IPS-18c (cell line): ENCODE measurements around the gene DPT.

Experiments used
- H3K4me3 ChIP-seq: 2 replicates; pipeline ENCODE4 v1.7.0; 2013; ENCODE audit warnings: low read depth, mild to moderate bottlenecking, low read length, moderate library complexity; ENCODE audit not compliant: insufficient read depth
- H3K9me3 ChIP-seq: one replicate; pipeline ENCODE4 v1.6.1; 2013; ENCODE audit warnings: mild to moderate bottlenecking, low read length, moderate library complexity; ENCODE audit not compliant: control insufficient read depth, insufficient read depth

Gene DPT

DNA sequence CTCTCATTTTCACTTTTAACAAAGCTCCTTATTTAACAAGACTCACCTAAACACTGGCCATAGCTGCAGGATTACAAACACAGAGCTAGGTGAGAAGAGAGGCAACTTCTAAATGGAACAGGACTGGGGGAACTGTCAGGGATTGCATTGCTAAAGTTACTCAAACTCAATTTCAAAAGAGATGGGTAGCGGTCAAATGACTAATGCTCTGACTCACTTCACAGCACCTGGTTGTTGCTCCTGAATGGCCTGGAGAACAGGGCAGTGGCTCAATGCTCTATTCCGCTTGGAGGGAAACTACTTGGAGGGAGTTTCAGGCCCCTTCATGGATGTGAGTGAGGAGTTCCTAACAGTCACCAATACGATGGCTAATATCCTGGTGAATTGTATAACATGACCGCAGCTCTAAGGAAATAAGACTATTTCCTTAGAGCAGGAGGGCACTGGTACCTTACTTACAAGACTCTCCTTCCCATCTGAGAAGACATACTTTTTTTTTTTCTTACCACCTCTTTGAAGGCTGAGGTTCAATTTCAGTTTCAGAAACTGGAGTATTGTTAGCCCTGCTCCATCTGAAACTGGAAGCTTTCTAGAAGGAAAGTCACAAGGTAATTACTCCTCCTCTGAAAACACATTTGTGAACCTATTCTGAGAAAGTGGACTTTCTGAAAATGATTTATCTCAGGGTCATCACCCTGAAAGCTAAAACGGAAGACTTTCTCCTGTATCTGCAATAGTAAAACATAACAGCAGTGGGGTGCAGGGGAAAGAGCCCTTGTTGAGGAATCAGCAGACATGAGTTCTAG is 9.5 kb downstream of the DPT start:
- Histone ChIP-seq H3K4me3 (no peak overlapping the region), H3K9me3 (no peaks in the 10 kb centered on the region)

DNA sequence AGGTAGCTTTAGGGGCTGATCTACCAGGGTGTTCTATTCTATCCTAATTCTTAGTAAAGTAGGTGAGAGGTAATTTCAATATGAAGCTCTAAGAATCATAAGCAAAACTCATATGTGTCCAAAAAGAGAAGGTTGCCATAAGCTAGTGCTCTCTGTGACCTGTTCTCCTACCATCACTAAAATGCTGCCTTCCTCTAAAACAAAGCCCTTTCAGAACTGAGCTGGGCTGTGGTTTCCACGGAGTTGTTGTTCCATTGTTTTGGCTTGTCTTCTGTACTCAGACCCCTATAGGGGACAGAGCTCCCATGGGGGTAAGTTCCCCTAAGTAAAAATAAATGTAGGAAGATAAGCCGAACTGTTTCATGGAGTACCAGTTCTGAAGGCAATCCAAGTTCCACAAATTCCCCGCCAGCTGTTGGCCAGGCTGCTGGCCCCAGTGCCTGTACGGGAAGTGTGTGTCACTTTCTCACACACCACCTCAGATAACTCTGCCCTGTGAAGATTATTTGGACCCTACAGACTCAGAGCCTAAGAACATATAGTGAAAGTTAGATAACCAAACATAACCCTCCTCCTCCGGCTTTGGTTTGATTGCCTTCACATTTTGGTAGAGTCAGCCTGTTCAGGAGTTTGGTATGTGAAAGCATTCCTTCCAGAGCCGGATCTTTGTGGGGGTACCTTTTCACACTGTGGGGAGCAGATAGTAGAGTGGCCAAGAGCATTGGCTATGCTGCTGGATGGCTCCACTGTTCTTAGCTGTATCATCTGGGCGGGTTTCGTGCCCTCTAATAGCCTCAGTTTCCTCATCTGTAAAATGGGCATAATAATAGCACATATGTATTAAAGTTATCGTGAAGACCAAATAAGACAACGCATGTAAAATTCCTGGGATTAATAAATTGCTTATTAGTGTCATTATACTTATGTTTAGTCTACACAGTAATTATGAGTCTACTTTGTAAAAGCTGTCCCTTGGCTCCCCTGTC is 10.8 kb downstream of the DPT start:
- no peaks in the 10 kb centered on the region for H3K9me3 ChIP-seq
- no peak overlapping the region for H3K4me3 ChIP-seq

DNA sequence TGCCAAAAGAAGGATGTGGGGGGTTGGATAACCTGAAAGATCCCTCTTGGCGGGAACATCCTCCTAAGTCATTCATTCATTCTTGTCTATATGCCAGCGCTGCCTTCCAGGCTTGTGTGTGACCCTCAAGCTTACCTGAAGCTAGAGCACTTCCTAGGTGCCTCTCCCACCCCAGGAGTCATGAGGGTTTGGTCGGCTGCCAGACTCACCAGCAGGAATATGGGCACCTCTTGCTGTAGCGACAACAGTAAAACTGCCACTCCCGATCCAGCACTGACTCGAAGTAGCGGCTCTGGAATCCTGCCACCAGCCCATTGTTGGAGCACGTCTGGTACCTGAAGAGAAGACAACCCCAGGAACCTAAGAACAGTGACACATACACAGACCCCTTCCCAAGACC is 15.0 kb downstream of the DPT start:
- Histone ChIP-seq H3K9me3 (no peaks in the 10 kb centered on the region), H3K4me3 (no peak overlapping the region)

DNA sequence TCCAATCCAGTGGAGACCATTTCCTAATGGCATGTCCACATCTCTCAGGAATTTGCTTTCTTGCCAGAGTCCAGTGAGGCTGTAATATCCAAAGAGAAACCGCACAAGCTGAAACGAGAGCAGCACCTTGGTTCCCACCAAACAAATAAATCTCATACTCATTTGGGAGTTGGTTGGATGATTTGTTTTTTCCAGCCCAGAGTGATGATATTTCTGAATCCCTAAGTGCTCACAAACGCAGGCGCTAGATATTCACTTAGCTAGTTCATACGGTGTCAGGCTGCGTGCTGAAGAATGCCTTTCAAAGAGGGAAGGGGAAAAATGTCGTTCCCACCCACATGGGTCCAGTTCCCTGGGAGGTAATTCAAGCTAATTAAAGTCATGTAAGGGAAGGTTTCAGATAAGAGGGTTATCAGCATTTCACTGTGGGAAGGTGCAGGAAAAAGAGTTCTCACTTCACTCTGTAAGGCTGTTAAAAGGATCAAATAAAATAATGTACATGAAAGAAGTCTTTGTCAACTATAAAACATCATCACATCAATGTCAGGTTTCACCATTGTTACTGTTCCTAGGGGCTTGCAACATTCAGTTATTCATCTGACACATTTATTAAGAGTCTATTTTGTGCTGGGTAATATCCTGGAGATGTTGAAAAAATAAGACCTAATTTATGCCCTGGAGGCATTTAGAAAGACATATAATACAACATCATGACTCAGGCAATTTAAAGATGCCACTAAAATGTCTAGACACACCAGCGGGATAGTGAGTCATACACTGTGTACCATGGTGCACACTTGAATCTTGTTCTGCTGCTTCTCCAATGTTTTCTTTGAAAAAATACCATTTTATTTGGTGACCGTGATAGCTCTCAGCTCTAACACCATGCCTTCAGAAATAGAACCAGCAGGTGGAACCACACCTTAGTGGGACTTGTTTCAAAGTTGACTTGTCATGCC is 19.3 kb downstream of the DPT start:
- H3K9me3 ChIP-seq: no peaks in the 10 kb centered on the region
- no peak overlapping the region for H3K4me3 ChIP-seq

DNA sequence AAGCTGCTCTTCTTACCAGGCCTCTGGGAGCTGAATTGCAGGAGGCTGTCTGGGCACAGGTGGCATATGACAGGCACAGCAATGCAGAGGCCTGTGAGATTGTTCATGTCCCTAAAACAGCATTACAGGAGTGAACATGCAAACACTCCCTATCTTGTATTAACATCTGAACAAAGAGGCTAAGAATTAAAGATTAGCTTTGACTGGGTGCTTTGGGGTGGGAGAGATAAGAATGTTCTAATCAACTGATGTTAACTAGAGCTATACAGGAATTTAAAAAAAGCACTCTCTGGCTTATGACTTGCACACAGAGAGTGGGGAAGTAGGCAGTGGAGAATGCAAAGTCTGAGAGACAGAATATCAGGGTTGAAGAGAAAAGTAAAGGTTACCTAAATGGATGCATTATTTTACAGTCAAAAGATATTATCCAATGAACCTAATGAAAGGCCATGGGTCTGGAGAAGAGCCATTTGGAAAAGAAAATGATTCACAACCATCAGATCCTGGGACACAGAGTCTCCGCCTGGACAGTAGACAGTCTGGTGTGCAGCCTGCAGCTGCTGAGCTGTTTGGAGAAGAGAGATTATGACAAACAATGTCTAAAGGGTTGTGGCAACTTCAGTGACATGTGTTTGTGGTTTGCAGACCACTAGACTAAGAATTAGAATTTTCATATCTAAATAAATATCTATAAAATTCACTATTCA is 20.2 kb downstream of the DPT start:
- H3K4me3 ChIP-seq: no peak overlapping the region
- H3K9me3 ChIP-seq: no peaks in the 10 kb centered on the region

DNA sequence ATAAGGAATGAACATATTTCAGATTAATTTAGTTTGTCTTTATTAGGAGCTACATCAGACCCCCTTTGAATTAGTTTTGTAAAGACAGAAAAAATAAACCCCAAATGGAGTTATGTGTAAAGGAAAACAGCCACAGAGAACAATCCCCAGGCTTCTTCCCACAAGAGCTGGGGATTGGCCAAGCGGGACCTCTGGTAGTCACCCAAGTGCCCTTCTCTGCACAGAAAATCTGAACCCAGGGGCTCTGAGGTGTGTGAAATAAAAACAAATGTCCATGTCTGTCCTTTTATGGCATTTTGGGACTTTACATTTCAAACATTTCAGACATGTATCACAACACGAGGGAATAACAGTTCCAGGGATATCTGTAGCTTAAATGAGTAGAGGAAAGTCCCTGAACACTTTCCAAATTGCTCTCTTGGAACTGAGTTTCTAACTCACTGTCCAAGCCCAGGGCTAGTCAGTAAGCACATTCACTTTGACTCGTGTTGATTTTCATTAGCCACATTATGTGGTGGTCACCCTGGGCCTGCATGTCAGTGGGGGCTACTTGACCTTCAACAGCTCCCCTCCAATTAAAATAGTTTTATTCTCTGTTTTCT is 22.5 kb downstream of the DPT start:
- Histone ChIP-seq H3K9me3 (no peaks in the 10 kb centered on the region), H3K4me3 (no peak overlapping the region)

DNA sequence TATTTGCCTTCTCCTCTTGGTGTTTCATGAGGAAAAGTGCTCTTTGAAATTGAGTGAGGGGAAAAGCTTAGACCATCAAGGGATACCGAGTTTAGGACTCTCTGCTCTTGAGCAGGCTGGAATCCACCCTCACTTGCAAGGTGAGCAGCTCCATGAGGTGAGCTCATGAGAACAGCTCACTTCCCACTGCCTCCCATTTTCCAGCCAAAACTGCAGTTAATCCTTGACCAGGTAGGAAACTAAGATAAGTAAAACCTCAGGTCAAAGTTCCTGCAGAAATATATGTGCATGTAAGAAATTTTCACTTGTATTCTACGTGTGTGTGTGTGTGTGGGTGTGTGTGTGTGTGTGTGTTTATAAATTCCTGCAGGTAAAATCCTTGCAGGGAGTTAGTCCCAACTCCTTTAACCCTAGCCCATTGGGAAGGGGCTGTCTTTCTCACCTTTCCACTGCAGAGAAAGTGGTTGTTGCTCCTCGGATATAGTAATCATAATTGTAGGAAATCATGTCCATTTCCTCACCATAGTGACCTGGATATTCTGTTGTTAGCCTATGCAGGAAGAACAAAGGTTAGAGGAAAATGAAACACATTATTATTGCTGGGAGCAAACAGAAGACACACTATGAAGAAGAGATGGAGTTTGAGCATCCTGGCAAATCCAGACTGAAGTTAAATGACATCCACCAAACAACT is 28.3 kb downstream of the DPT start:
- no peak overlapping the region for H3K4me3 ChIP-seq
- H3K9me3 ChIP-seq: no peaks in the 10 kb centered on the region

DNA sequence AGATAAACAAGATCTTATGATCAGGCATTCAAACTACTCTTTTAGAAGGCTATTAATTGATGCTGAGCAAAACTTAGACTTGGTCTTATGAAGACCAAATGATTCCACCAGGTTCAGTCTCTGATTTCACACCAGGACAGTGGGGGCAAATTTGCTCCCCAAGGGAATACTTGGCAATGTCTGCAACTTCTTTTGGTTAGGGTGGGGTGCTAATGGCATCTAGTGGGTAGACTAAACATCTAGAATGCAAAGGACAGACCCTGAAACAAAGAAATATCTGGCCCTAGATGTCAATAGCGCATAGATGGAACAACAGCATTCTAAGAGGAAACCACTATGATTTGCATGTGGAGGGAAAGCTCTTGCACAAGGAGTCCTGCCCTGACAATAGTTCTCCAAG is 30.6 kb downstream of the DPT start:
- no peak overlapping the region for H3K4me3 ChIP-seq
- no peaks in the 10 kb centered on the region for H3K9me3 ChIP-seq

DNA sequence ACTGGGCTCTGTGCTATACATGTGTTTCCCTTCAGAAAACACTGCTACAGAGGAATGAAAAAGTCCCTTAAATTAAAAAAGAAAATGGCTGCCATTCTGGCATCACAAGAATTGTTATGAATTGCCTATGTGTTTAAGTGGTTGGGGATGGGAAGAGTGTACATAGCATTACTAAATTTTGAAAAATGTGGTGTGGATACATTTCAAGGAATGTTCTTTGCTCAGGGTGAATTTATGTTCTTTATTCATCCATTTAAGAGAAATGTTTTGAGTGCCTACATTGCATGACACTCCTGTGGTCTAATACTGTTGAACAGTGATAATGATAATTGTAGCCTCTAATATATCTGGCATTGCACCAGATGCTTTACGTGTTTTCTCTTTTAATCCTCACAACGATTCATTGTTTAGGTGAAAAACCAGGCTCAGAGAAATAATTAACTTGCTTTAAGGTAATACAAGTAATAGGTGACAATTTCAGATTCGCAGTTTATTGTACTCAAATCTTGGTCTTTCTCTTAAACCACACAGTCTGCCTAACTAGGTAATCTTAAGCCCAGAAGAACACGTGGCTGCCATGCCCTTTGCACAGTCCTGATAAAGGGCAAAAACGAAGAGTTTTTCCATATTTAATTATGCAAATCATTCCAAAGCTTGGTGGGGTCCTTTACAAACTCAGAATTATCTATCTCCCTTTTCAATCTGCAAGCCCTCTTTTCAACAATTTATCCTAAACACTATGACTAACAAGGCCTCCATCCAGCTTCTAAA is 31.5 kb downstream of the DPT start:
- Histone ChIP-seq H3K9me3 (no peaks in the 10 kb centered on the region), H3K4me3 (no peak overlapping the region)

DNA sequence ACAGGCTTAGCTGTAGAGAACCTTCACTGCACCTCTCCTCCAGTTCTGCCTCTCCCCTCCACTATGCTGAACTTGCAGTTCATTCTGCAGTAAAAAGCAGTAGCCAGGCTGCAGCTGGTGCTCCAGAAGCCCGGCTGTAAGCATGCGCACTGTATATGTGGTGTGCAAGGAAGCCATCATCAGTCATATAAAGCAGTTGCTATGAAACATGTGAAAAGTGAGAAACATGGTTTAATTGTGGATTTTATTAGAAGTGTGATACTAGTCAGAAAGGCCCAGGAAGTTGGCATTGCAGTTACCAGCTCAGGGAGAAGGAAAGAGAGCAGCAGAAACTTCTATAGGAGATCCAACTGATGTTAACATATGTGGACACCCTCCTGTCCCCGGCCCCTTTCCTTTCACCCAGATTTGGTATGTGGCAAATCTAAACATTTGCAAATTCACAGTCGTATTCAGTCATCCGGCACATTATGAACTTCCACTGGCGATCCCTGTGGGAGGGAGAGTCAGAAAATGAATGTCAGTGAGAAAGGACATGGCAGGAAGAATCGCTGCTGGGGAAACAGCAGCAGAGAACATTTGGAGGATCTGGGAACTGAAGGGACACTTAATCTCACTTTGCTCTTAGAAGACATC is 32.8 kb downstream of the DPT start:
- H3K9me3 ChIP-seq: no peaks in the 10 kb centered on the region
- H3K4me3 ChIP-seq: no peak overlapping the region

DNA sequence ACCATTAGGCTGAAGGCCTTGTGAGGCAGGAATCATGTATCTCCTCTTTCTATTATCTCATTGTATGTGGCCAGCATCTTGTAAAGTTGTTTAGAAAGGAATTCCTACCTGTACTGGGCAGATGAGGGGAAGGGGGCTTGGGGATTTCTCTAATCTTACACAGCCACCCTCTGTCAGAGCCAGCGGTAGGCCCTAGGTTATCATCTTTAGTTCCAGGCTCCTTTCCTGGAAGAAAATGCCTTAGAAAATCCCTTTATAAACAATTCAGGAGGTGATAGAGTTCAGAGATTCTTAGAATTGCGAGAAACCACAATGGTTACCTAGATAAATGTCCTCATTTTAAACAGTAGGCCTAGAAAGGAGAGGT is 35.2 kb downstream of the DPT start:
- Histone ChIP-seq H3K4me3 (no peak overlapping the region), H3K9me3 (no peaks in the 10 kb centered on the region)

DNA sequence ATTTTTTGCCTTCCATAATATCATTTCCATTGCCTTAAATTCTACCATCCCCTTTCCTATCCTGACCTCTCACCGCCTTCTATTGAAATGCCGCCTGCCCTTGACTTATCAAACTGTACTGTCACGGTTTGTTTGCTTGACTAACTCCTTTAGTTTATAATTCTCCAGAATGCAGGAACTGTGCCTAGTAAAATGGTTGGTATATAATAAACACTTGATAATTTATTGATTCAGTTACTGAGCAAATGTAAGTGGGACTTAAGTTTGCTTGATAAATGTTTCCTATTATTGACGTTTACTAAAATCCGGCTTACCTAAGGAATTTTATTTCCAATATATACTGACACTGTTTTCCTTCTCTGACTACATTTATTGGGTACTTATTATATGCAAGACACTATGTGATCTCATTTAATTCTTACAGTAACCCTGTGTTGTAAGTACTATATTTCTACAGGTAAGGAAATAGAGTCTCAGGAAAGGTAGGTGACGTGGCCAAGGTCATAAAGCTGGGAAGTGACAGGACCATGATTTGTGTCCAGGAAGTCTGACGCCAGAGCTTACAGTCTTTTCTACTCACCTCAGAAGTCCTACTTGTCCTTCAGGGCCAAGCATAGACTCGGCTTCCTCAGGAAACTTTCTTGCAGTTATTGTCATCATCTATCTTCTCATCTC is 35.7 kb downstream of the DPT start:
- Histone ChIP-seq H3K9me3 (no peaks in the 10 kb centered on the region), H3K4me3 (no peak overlapping the region)

DNA sequence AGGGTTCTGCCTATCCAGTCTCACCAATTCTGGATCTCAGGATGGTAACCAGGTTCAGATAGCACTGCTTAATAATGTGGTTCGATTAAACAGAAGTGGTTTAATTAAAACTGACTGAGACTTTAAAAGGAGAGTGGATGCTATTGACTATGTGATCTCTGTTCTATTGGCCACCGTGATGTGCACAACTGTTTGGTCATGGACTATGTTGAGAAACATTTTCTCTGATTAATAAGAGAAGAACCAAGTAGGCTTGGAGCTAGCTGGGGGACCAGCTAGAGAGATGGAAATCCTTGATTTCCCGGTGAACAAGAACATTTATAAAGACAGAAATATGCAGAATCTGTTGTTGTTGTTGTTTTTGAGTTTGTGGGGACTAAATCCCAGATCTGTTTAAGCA is 36.5 kb downstream of the DPT start:
- no peak overlapping the region for H3K4me3 ChIP-seq
- H3K9me3 ChIP-seq: no peaks in the 10 kb centered on the region

DNA sequence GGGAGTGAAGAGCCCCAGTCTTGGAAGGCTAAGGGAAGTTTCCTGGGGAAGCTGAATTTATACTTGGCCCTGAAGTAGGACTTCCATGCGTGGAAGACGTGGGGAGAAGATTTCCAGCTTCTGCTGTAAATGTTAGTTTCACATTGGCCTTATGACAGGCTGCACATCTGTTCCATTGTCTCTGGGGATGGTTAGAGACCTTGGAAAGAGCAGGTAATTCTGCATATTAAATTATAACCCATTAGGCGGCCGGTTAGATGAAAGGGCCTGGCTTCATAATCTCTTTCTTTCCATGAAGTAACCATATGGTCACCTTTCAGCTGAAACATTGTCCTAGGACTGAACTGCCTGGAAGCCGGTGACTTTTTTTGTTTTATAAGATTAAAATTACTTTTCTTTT is 37.5 kb downstream of the DPT start:
- Histone ChIP-seq H3K4me3 (no peak overlapping the region), H3K9me3 (no peaks in the 10 kb centered on the region)
